Thyroid gland (tissue), 4 donors: ENCODE measurements around the gene ORMDL3. TPM values are rescaled to one million over a fixed set of nuclear protein-coding genes. Genes with fewer than 3 reads are reported as not detected.

Experiments
- DNase-seq, 2 donors: peaks; one replicate each; pipeline ENCODE4 v3.0.0-alpha.2; 2019
- H3K27ac ChIP-seq, 3 donors: fragments of 200-600 bp; sonication (generic); 1 replicate in 2 of 3; 2 replicates in 1 of 3; pipeline ENCODE4 v1.5.1; 2016 to 2019; ENCODE audit warnings: mild to moderate bottlenecking in 1 of 3, moderate library complexity in 1 of 3
- H3K27me3 ChIP-seq: fragments of 200-600 bp; sonication (generic); one replicate; pipeline ENCODE4 v1.5.1; 2019
- H3K36me3 ChIP-seq, 2 donors: fragments of 200-600 bp; sonication (generic); one replicate each; pipeline ENCODE4 v1.5.1; 2016 to 2019
- H3K4me1 ChIP-seq, 2 donors: fragments of 200-600 bp; sonication (generic); one replicate each; pipeline ENCODE4 v1.5.1; 2017 to 2019
- H3K4me3 ChIP-seq, 3 donors: fragments of 200-600 bp; sonication (generic); replicated peaks in 1 of 3; 1 replicate in 2 of 3; 2 replicates in 1 of 3; pipeline ENCODE4 v1.5.1; 2016; ENCODE audit warnings: mild to moderate bottlenecking in 1 of 3
- H3K9me3 ChIP-seq: fragments of 200-600 bp; sonication (generic); one replicate; pipeline ENCODE4 v1.5.1; 2017
- CTCF ChIP-seq, 6 experiments: fragments of 200-600 bp in 3 of 6; fragments of 450-650 bp in 3 of 6; sonication (generic) in 3 of 6; IDR thresholded peaks; one replicate each; pipeline ENCODE4 v1.5.1; 2016 to 2019; ENCODE audit warnings: antibody characterized with exemption in 6 of 6, mild to moderate bottlenecking in 2 of 6, inconsistent platforms in 1 of 6, moderate library complexity in 1 of 6
- POLR2A ChIP-seq, 2 donors: fragments of 450-650 bp; IDR thresholded peaks; one replicate each; pipeline ENCODE4 v1.6.1; 2017; ENCODE audit warnings: antibody characterized with exemption in 2 of 2, mild to moderate bottlenecking in 2 of 2, moderate library complexity in 1 of 2
- WGBS, 2 donors: methylation state at CpG; one replicate each; pipeline ENCODE4 v1.1.5; 2017; 5-methylcytosine and 5-hydroxymethylcytosine counted together
- intact Hi-C: fragments of 100-400 bp; cut with DNase I; formaldehyde crosslinking; loops from one replicate; pipeline ENCODE4 v1.15.1; 2023
- total RNA-seq, 4 donors: library from RNA; depleted of rRNA; stranded (reverse); fragments of >200 nt; gene quantifications; one replicate each; pipeline ENCODE4 v1.2.3, GENCODE V29; 2016

The ORMDL3 gene
- total RNA-seq, 4 donors from 2014 or later: 81.4 to 125 (median 99.0) TPM

- H3K4me1 ChIP-seq: peaks cover 27 to 48% of the 10 kb centered on the region in 2 donors
- no peaks in the 10 kb centered on the region for H3K27me3 ChIP-seq
- intact Hi-C loops: no loop called here
- TF ChIP-seq CTCF (IDR thresholded peaks at IDR 0.05) (no peak), POLR2A (IDR thresholded peaks at IDR 0.05) (no peak)
- peaks cover 26 to 32% of the 10 kb centered on the region in 2 donors for H3K36me3 ChIP-seq
- no peak for DNase-seq
- no peaks in the 10 kb centered on the region for H3K9me3 ChIP-seq
- H3K27ac ChIP-seq: peak overlapping the region in 1 of 3 donors; percentile 7
- 82 to 87% methylated on average over 11 of the region's 11 CpGs for WGBS, 2 donors
- H3K4me3 ChIP-seq: no peak overlapping the region
These were observed 1.9 kb downstream of the ORMDL3 start for GRCh38 chr17:39925282-39926134.

GRCh38 chr17:39924691-39925055 is 2.7 kb downstream of the ORMDL3 start:
- H3K4me1 ChIP-seq: peaks cover 27 to 46% of the 10 kb centered on the region in 2 donors
- 57 to 66% methylated on average over 3 of the region's 3 CpGs for WGBS, 2 donors
- peaks cover 29 to 34% of the 10 kb centered on the region in 2 donors for H3K36me3 ChIP-seq
- TF ChIP-seq CTCF (IDR thresholded peaks at IDR 0.05) (no peak), POLR2A (IDR thresholded peaks at IDR 0.05) (no peak)
- DNase-seq: no peak
- no peak overlapping the region for H3K4me3 ChIP-seq
- intact Hi-C loops: no loop called here
- H3K9me3 ChIP-seq: no peaks in the 10 kb centered on the region
- H3K27me3 ChIP-seq: no peaks in the 10 kb centered on the region
- H3K27ac ChIP-seq: peak overlapping the region in 1 of 3 donors; percentile 3

DNA sequence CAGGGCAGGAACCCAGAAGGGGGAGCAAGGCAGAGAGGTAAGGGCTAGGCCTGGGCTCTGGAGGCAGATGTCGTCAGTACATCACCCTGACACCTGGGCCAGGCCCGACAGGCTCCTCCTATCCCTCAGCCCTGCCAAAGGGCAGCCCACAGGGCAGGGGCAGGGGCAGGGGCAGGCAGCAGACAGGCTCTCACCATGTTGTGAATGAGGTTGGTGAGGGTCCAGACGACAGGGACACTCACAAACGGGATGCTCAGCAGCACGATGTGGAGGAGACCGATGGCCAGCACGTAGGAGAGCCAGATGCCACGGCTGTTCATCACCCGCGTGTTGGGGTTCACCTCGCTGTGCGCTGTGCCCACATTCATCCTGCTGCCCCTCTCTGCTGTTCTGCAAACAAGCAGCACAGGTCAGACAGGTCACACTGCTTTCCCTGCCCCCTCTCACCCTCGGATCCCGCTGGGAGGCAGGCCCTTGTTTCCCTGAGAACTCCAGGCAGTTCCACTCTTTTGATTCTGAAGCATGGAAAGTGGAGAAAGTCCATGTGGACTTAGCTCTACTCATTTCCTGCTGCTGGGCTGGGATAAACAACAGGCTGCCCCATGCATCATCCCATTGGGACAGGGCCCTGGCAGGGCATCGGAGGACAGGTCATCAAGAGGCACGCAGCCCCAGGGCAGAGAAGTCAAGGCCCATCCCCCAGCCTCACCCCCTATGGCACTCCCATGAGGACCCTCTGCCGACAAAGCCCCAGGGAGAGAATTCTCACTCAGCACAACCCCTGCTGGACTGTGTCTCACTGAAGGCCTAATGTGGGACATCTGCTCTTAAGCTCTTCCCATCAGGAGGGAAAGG is 3.3 kb downstream of the ORMDL3 start:
- Histone ChIP-seq H3K9me3 (no peaks in the 10 kb centered on the region), H3K4me1 (peaks cover 23 to 41% of the 10 kb centered on the region in 2 donors), H3K27ac (no peak overlapping the region), H3K4me3 (no peak overlapping the region), H3K27me3 (no peaks in the 10 kb centered on the region), H3K36me3 (peaks cover 29 to 34% of the 10 kb centered on the region in 2 donors)
- DNase-seq: no peak
- TF ChIP-seq POLR2A (IDR thresholded peaks at IDR 0.05) (no peak), CTCF (IDR thresholded peaks at IDR 0.05) (no peak)
- intact Hi-C loops: no loop called here
- 65 to 72% methylated on average over 15 of the region's 17 CpGs for WGBS, 2 donors

DNA sequence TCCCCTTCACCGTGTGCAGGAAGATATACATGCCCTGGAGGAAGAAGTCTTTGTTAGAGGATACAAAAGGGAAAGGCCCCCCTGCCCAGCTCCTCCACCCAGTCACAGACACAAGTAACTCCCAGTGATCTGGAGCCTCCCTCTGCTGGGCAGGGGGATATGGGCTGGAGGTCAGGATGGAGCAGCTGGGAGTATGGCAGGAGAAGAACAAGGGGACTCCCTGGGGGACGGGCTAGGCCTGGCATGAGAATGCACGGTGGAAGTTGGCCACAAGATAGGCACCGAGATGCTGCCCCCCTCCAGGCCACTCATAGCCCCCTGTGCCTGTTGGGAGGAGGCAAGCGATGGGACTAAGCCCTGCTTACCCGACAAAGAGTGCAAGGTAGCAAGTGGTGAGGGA is 4.2 kb downstream of the ORMDL3 start:
- peaks cover 29 to 34% of the 10 kb centered on the region in 2 donors for H3K36me3 ChIP-seq

More for the DNA sequence above, 4.2 kb downstream of the ORMDL3 start:
- Histone ChIP-seq H3K4me3 (no peak overlapping the region), H3K27ac (no peak overlapping the region), H3K9me3 (no peaks in the 10 kb centered on the region), H3K4me1 (peaks cover 15 to 33% of the 10 kb centered on the region in 2 donors), H3K27me3 (no peaks in the 10 kb centered on the region)
- TF ChIP-seq CTCF (IDR thresholded peaks at IDR 0.05) (no peak), POLR2A (IDR thresholded peaks at IDR 0.05) (no peak)
- intact Hi-C loops: no loop called here
- DNase-seq: no peak
- WGBS, 2 donors: 69 to 88% methylated on average over 3 to 6 of the region's 6 CpGs
